ENCODE measurements around the gene PHAF1. TPM values are rescaled to one million over a fixed set of nuclear protein-coding genes. Genes with fewer than 3 reads are reported as not detected.

PHAF1 gene
- total and polyA plus RNA-seq, 2 of the 13 experiments (the other 11 are each of a cell fraction or from before 2014, with no cell fraction given) = 48.3 to 174 TPM

GRCh38 chr16:67177743-67178699 lies 68.3 kb downstream of the PHAF1 start (continued):
- TF ChIP-seq ZNF512B (CRISPR knock-in tag; IDR thresholded peaks at IDR 0.05; ENCODE audit: borderline replicate concordance) (no peak), POGK (CRISPR knock-in tag; conservative IDR thresholded peaks at IDR 0.05) (peak; percentile 55), ZSCAN9 (CRISPR knock-in tag; IDR thresholded peaks at IDR 0.05; ENCODE audit: borderline replicate concordance) (no peak), ZNF598 (CRISPR knock-in tag; IDR thresholded peaks at IDR 0.05; ENCODE audit: borderline replicate concordance) (peak; percentile 25; the same call in 1 of the 2 replicates), MIER3 (CRISPR knock-in tag; IDR thresholded peaks at IDR 0.05; ENCODE audit: borderline replicate concordance) (peak; percentile 61; the same call in 1 of the 2 replicates), ATF1 (CRISPR knock-in tag; IDR thresholded peaks at IDR 0.05) (no peak), KMT2B (CRISPR knock-in tag; IDR thresholded peaks at IDR 0.05) (peak; percentile 28; the same call in 1 of the 2 replicates), ZSCAN21 (CRISPR knock-in tag; IDR thresholded peaks at IDR 0.05; ENCODE audit: borderline replicate concordance) (peak; percentile 82; the same call in 1 of the 2 replicates), ZNF318 (CRISPR knock-in tag; IDR thresholded peaks at IDR 0.05) (peak; percentile 41; the same call in 1 of the 2 replicates), FOXP4 (CRISPR knock-in tag; IDR thresholded peaks at IDR 0.05) (peak; percentile 44; the same call in 1 of the 2 replicates), POGZ (CRISPR knock-in tag; IDR thresholded peaks at IDR 0.05) (peak; percentile 49; the same call in 1 of the 2 replicates), FOXO1 (CRISPR knock-in tag; IDR thresholded peaks at IDR 0.05) (no peak; the same call in 1 of the 2 replicates)

All from HepG2 (cell line).